GM12878 (cell line): ENCODE results near the gene BCAS4. TPM values are rescaled to one million over a fixed set of nuclear protein-coding genes. Genes with fewer than 3 reads are reported as not detected.

ENCODE experiments used
- ATAC-seq: fragments of 200-7000 bp; cut with Tn5 transposase; 3 replicates; pipeline ENCODE4 v1.9.1; 2020; ENCODE audit warnings: mild to moderate bottlenecking, moderate library complexity
- BruUV-seq: library from RNA; stranded (reverse); fragments of 400-500 nt; replicated peaks from 2 replicates; lab custom pipeline; 2021; lab: Mats Ljungman, UMichigan
- CTCF ChIA-PET: fragments of 300-600 bp; sonication (Branson Sonifier 250); formaldehyde crosslinking; extraction: SDS; loops from one replicate; lab custom pipeline; 2021; ENCODE audit warnings: inconsistent platforms; lab: Yijun Ruan, JAX
- POLR2A ChIA-PET: fragments of 350-600 bp; formaldehyde crosslinking; extraction: SDS; loops from one replicate; lab custom pipeline; 2021; ENCODE audit warnings: inconsistent platforms; lab: Charles Lee
- RAD21 ChIA-PET: fragments of 300-600 bp; sonication (Branson Sonifier 250); formaldehyde crosslinking; loops from one replicate; lab custom pipeline; 2023; ENCODE audit warnings: antibody characterized with exemption; ENCODE audit not compliant: unreplicated experiment; lab: Charles Lee
- SMC1A ChIA-PET: fragments of 300-600 bp; sonication (Branson Sonifier 250); formaldehyde crosslinking; loops from one replicate; lab custom pipeline; 2023; ENCODE audit not compliant: unreplicated experiment, uncharacterized antibody; lab: Charles Lee
- DNase-seq: peaks from one replicate; pipeline ENCODE4 v3.0.0-alpha.2; 2011; ENCODE audit warnings: low read depth, low spot score
- FAIRE-seq: peaks from 3 replicates; lab custom pipeline; 2011; peaks lifted over from hg19 to GRCh38; lab: Jason Lieb, UNC
- H2AFZ ChIP-seq: 2 replicates; pipeline ENCODE4 v1.6.0; 2011; ENCODE audit warnings: low read depth, low read length, control low read depth; ENCODE audit not compliant: control insufficient read depth
- H3K27ac ChIP-seq: 2 replicates; pipeline ENCODE4 v1.5.1; 2011; ENCODE audit warnings: control low read depth; ENCODE audit not compliant: control insufficient read depth, insufficient read depth
- H3K27me3 ChIP-seq, 2 experiments: replicated peaks in 1 of 2; 2 replicates each; pipeline versions ENCODE4 v1.6.0 to v1.6.1; 2011; ENCODE audit warnings: low read length in 1 of 2; ENCODE audit not compliant: control insufficient read depth in 2 of 2, insufficient read depth in 2 of 2
- H3K36me3 ChIP-seq, 2 experiments: 2 replicates each; pipeline ENCODE4 v1.5.1; 2011; ENCODE audit warnings: low read length in 1 of 2; ENCODE audit not compliant: control insufficient read depth in 2 of 2, insufficient read depth in 2 of 2
- H3K4me1 ChIP-seq: 2 replicates; pipeline ENCODE4 v1.6.1; 2011; ENCODE audit warnings: mild to moderate bottlenecking, low read length, moderate library complexity, mixed read lengths; ENCODE audit not compliant: control insufficient read depth, insufficient read depth
- H3K4me2 ChIP-seq: 2 replicates; pipeline ENCODE4 v1.6.0; 2011; ENCODE audit warnings: control low read depth; ENCODE audit not compliant: control insufficient read depth, insufficient read depth
- H3K4me3 ChIP-seq: fragments of 200-600 bp; sonication (generic); 2 replicates; pipeline ENCODE4 v1.5.1; 2016
- H3K79me2 ChIP-seq: 2 replicates; pipeline ENCODE4 v1.6.0; 2011; ENCODE audit warnings: low read length; ENCODE audit not compliant: control insufficient read depth, insufficient read depth
- H3K9ac ChIP-seq: 2 replicates; pipeline ENCODE4 v1.8.0; 2011; ENCODE audit warnings: low read length, control low read depth, mixed read lengths; ENCODE audit not compliant: control insufficient read depth, insufficient read depth
- H3K9me3 ChIP-seq: replicated peaks from 3 replicates; pipeline ENCODE4 v1.5.1; 2011; ENCODE audit warnings: mild to moderate bottlenecking, low read length; ENCODE audit not compliant: control insufficient read depth, insufficient read depth
- H4K20me1 ChIP-seq: 2 replicates; pipeline ENCODE4 v1.6.0; 2011; ENCODE audit not compliant: control insufficient read depth, insufficient read depth
- ATF7 ChIP-seq: fragments of 450-650 bp; IDR thresholded peaks from 2 replicates; pipeline ENCODE4 v1.6.1; 2016; ENCODE audit warnings: low read depth, mild to moderate bottlenecking
- BRCA1 ChIP-seq: IDR thresholded peaks from 2 replicates; pipeline ENCODE4 v1.6.1; 2011; ENCODE audit warnings: low read depth, low read length, improper control_type of control experiment
- CREM ChIP-seq: IDR thresholded peaks from 2 replicates; pipeline ENCODE4 v1.6.1; 2014; ENCODE audit warnings: antibody characterized with exemption, low read depth
- ETV6 ChIP-seq, 2 experiments: fragments of 450-650 bp in 1 of 2; IDR thresholded peaks in 1 of 2; conservative IDR thresholded peaks in 1 of 2; 2 replicates each; pipeline ENCODE4 v1.6.1; 2014; ENCODE audit warnings: antibody characterized with exemption in 1 of 2, borderline replicate concordance in 1 of 2, low read depth in 1 of 2, mild to moderate bottlenecking in 1 of 2, moderate library complexity in 1 of 2
- FOS ChIP-seq: IDR thresholded peaks from 3 replicates; pipeline ENCODE4 v1.6.1; 2011; ENCODE audit warnings: borderline replicate concordance; ENCODE audit not compliant: insufficient read length; ENCODE audit errors: extremely low read depth
- FOXM1 ChIP-seq: IDR thresholded peaks from 2 replicates; pipeline ENCODE4 v1.6.1; 2012; ENCODE audit warnings: low read depth, mild to moderate bottlenecking, inconsistent platforms, low read length, moderate library complexity
- HDAC2 ChIP-seq: fragments of 200-600 bp; sonication (generic); IDR thresholded peaks from 2 replicates; pipeline ENCODE4 v1.6.1; 2017
- LARP7 ChIP-seq: fragments of 450-650 bp; IDR thresholded peaks from 2 replicates; pipeline ENCODE4 v1.6.1; 2017; ENCODE audit warnings: mild to moderate bottlenecking
- PML ChIP-seq: IDR thresholded peaks from 2 replicates; pipeline ENCODE4 v1.6.1; 2012; ENCODE audit warnings: low read length, inconsistent platforms
- RFX5 ChIP-seq: IDR thresholded peaks from 2 replicates; pipeline ENCODE4 v1.6.1; 2011; ENCODE audit warnings: low read depth, low read length, improper control_type of control experiment
- RUNX3 ChIP-seq: IDR thresholded peaks from 2 replicates; pipeline ENCODE4 v1.6.1; 2012; ENCODE audit warnings: low read length, inconsistent platforms
- SIN3A ChIP-seq: IDR thresholded peaks from 2 replicates; pipeline ENCODE4 v1.6.1; 2012; ENCODE audit warnings: low read depth, low read length, improper control_type of control experiment
- SUZ12 ChIP-seq: fragments of 200-600 bp; sonication (generic); IDR thresholded peaks from one replicate; pipeline ENCODE4 v1.6.1; 2018; ENCODE audit warnings: antibody characterized with exemption, mild to moderate bottlenecking; ENCODE audit not compliant: unreplicated experiment
- ZNF592 ChIP-seq: fragments of 450-650 bp; IDR thresholded peaks from 2 replicates; pipeline ENCODE4 v1.6.1; 2017; ENCODE audit warnings: mild to moderate bottlenecking, moderate library complexity
- whole genome bisulfite sequencing: methylation state at CpG from one replicate; pipeline ENCODE4 v1.1.6; 2016; ENCODE audit warnings: low lambda C conversion rate; ENCODE audit not compliant: insufficient replicate concordance, insufficient coverage; ENCODE audit errors: missing lambda C conversion rate; 5-methylcytosine and 5-hydroxymethylcytosine counted together
- in situ Hi-C: fragments of 300-500 bp; cut with MboI; formaldehyde crosslinking; loops from 9 replicates; pipeline ENCODE4 v1.14.3; 2018; ENCODE audit warnings: mixed read lengths
- intact Hi-C: fragments of 100-400 bp; cut with micrococcal nuclease; formaldehyde crosslinking; loops from one replicate; pipeline ENCODE4 v1.14.2; 2022; ENCODE audit not compliant: unreplicated experiment
- polyA plus RNA-seq, 11 experiments: library from polyadenylated mRNA; depleted of rRNA in 4 of 11; unstranded in 6 of 11; stranded (reverse) in 5 of 11; fragments of >200 nt; fragmentation: Nextera tagmentation in 4 of 11; fragmentation: Illumina TruSeq in 1 of 11; extraction: Ambion mirVana in 4 of 11; extraction: Trizol in 1 of 11; gene quantifications; 1 replicate in 1 of 11; 2 replicates in 10 of 11; pipeline versions ENCODE4 v1.2.1 to v1.2.3, GENCODE V29; 2011 to 2016; ENCODE audit warnings: inconsistent platforms in 2 of 11, missing spikeins in 2 of 11, low read depth in 1 of 11
- total RNA-seq, 4 experiments: library from RNA; depleted of rRNA in 3 of 4; stranded (reverse); fragments of >200 nt in 3 of 4; fragmentation: Illumina TruSeq in 1 of 4; extraction: Trizol in 1 of 4; gene quantifications; 2 replicates each; pipeline versions ENCODE4 v1.2.1 to v1.2.3, GENCODE V29; 2013 to 2021
- TF ChIP-seq, protein P1 (sequence below): IDR thresholded peaks from 2 replicates; pipeline ENCODE4 v1.6.1; 2011; ENCODE audit warnings: low read depth, mild to moderate bottlenecking, low read length, moderate library complexity, borderline replicate concordance; ENCODE audit errors: extremely low read depth

Gene BCAS4
- total and polyA plus RNA-seq, 10 of the 15 experiments (the other 5 are each of a cell fraction or from before 2014, with no cell fraction given), result 14.8 to 214 (median 65.3) TPM

GRCh38 chr20:50862546-50862945, 67.7 kb downstream of the BCAS4 start:
- intact Hi-C loops (no loop called here), in situ Hi-C loops (no loop called here)
- Histone ChIP-seq H3K27me3 (no peaks in the 10 kb centered on the region), H3K4me2 (no peak overlapping the region), H3K4me1 (no peaks in the 10 kb centered on the region), H3K9ac (no peak overlapping the region), H3K4me3 (no peak overlapping the region), H4K20me1 (no peaks in the 10 kb centered on the region), H2AFZ (no peak overlapping the region), H3K36me3 (peaks cover 0 to 2% of the 10 kb centered on the region in 2 experiments; a peak in 1 of 4 replicates), H3K27ac (no peak overlapping the region), H3K9me3 (no peaks in the 10 kb centered on the region), H3K79me2 (no peaks in the 10 kb centered on the region; the same call in 1 of the 2 replicates)
- FAIRE-seq (no peak), DNase-seq (no peak), ATAC-seq (no peak)
- POLR2A ChIA-PET, result no interaction called here
- RAD21 ChIA-PET, result no interaction called here
- CTCF ChIA-PET, result no interaction called here
- SMC1A ChIA-PET, result interaction anchor here (1.3 kb wide), 1 partner anchor 40 kb away, joined by 3 read pairs; no protein-coding TSS in a partner anchor
- 81% methylated on average over 3 of the region's 3 CpGs for WGBS
- BruUV-seq, result no TSS peak
- TF ChIP-seq PML (no peak), SIN3A (no peak), RFX5 (no peak), ATF7 (no peak)

DNA sequence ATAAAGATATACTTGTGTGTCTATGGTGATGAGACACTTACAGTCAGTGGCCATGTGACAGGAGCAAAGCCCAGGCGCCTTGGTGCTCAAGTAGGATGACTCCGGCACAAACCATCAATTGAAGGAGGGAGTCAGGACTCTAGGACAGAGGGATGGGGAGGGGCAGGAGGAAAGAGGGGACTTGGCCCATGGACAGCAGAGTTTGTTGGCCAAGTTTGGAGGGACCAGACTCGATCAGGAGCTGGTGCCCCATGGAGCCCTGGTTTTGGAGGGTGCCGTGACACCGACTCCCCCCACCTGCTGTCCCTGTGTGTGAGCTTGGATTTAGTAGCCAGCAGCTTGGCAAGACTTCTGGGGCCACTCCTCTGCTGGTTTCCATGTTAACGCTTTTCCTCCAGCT, 70.3 kb downstream of the BCAS4 start:
- no peak for ATAC-seq
- in situ Hi-C loops (no loop called here), intact Hi-C loops (no loop called here)
- ChIA-PET RAD21 (no interaction called here), SMC1A (interaction anchor here (0.8 kb wide), 1 partner anchor 70 kb away, joined by 5 read pairs; the partner anchor contains the start of gene BCAS4), POLR2A (no interaction called here), CTCF (interaction anchor here (1.0 kb wide), 1 partner anchor 66 kb away, joined by 3 read pairs; the partner anchor contains the start of gene ADNP)
- Histone ChIP-seq H3K79me2 (no peaks in the 10 kb centered on the region; the same call in 1 of the 2 replicates), H3K4me1 (no peaks in the 10 kb centered on the region), H3K36me3 (peaks cover 0 to 2% of the 10 kb centered on the region in 2 experiments; a peak in 1 of 4 replicates), H3K4me3 (no peak overlapping the region), H3K9ac (no peak overlapping the region), H4K20me1 (no peaks in the 10 kb centered on the region), H3K4me2 (no peak overlapping the region), H3K27ac (no peak overlapping the region), H2AFZ (no peak overlapping the region), H3K27me3 (no peaks in the 10 kb centered on the region), H3K9me3 (no peaks in the 10 kb centered on the region)
- BruUV-seq, result no TSS peak
- DNase-seq, result no peak
- TF ChIP-seq SUZ12 (no peak), HDAC2 (no peak), FOS (no peak), ETV6 (conservative IDR thresholded peaks at IDR 0.05 in 1 of 2, IDR thresholded peaks at IDR 0.05 in 1 of 2; ENCODE audit: borderline replicate concordance in 1 of 2, low read depth in 1 of 2) (no peak), FOXM1 (no peak), ZNF592 (no peak), BRCA1 (no peak), RUNX3 (no peak), CREM (no peak), LARP7 (no peak)
- TF ChIP-seq, protein P1, sequence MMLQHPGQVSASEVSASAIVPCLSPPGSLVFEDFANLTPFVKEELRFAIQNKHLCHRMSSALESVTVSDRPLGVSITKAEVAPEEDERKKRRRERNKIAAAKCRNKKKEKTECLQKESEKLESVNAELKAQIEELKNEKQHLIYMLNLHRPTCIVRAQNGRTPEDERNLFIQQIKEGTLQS, result no peak
- 90% methylated on average over 6 of the region's 6 CpGs for WGBS
- FAIRE-seq, result no peak
